HCT116 (cell line): ENCODE data around the gene BMP7. TPM values are rescaled to one million over a fixed set of nuclear protein-coding genes. Genes with fewer than 3 reads are reported as not detected.

ENCODE experiments used
- ATAC-seq: fragments of 200-7000 bp; cut with Tn5 transposase; 2 replicates; pipeline ENCODE4 v1.9.1; 2020; ENCODE audit warnings: mild to moderate bottlenecking, moderate library complexity
- BruUV-seq: library from RNA; stranded (reverse); fragments of 400-500 nt; replicated peaks from 2 replicates; lab custom pipeline; 2021; lab: Mats Ljungman, UMichigan
- CTCF ChIA-PET: fragments of 300-600 bp; sonication (Branson Sonifier 250); formaldehyde crosslinking; loops from one replicate; lab custom pipeline; 2021; ENCODE audit warnings: antibody characterized with exemption; lab: Charles Lee
- POLR2A ChIA-PET: fragments of 300-600, 350-600 bp; sonication (Branson Sonifier 250); formaldehyde crosslinking; loops from one replicate; lab custom pipeline; 2021; ENCODE audit warnings: antibody characterized with exemption; lab: Charles Lee
- RAD21 ChIA-PET, 2 experiments: fragments of 300-600 bp; sonication (Branson Sonifier 250); formaldehyde crosslinking; loops; one replicate each; lab custom pipeline; 2023; ENCODE audit warnings: low total read pairs in 2 of 2; ENCODE audit not compliant: uncharacterized antibody in 2 of 2, unreplicated experiment in 2 of 2, low non-redundant PET in 1 of 2; lab: Charles Lee
- DNase-seq: peaks from one replicate; pipeline ENCODE4 v3.0.0-alpha.2; 2010; ENCODE audit warnings: low read depth, low spot score
- H2AFZ ChIP-seq: fragments of 200-600 bp; shearing (Covaris generic), sonication (generic); 2 replicates; pipeline ENCODE4 v1.6.1; 2017; ENCODE audit warnings: low read depth, mixed run types, mixed read lengths, antibody characterized with exemption, low read length; ENCODE audit not compliant: poor library complexity, severe bottlenecking
- H3K27ac ChIP-seq: 2 replicates; pipeline ENCODE4 v1.5.1; 2012; ENCODE audit warnings: low read depth, low read length
- H3K27me3 ChIP-seq: fragments of 200-600 bp; sonication (generic); 2 replicates; pipeline ENCODE4 v1.6.1; 2016; ENCODE audit warnings: mixed run types, low read length, mixed read lengths; ENCODE audit not compliant: insufficient read depth
- H3K36me3 ChIP-seq, 2 experiments: fragments of 200-500 bp in 1 of 2; fragments of 200-600 bp in 1 of 2; sonication (Bioruptor generic) in 1 of 2; sonication (generic) in 1 of 2; 2 replicates each; pipeline versions ENCODE4 v1.5.1 to v1.6.1; 2014 to 2016; ENCODE audit warnings: low read length in 2 of 2, inconsistent platforms in 1 of 2, mixed read lengths in 1 of 2, mixed run types in 1 of 2; ENCODE audit not compliant: insufficient read depth in 2 of 2, control insufficient read depth in 1 of 2
- H3K4me1 ChIP-seq, 2 experiments: fragments of 200-600 bp in 1 of 2; sonication (generic) in 1 of 2; 2 replicates each; pipeline versions ENCODE4 v1.5.1 to v1.6.1; 2012 to 2017; ENCODE audit warnings: low read length in 2 of 2, inconsistent platforms in 1 of 2, mild to moderate bottlenecking in 1 of 2, mixed read lengths in 1 of 2, mixed run types in 1 of 2, moderate library complexity in 1 of 2; ENCODE audit not compliant: insufficient read depth in 2 of 2, control insufficient read depth in 1 of 2
- H3K4me2 ChIP-seq: fragments of 200-600 bp; sonication (generic); 2 replicates; pipeline ENCODE4 v1.6.1; 2017; ENCODE audit warnings: mixed run types, low read length, mixed read lengths
- H3K4me3 ChIP-seq, 2 experiments: fragments of 200-600 bp in 1 of 2; sonication (generic) in 1 of 2; replicated peaks in 1 of 2; 2 replicates each; pipeline ENCODE4 v1.5.1; 2011 to 2016; ENCODE audit warnings: low read length in 2 of 2, control low read depth in 1 of 2, low read depth in 1 of 2, mild to moderate bottlenecking in 1 of 2, mixed read lengths in 1 of 2, mixed run types in 1 of 2
- H3K79me2 ChIP-seq: fragments of 200-600 bp; sonication (generic); 2 replicates; pipeline ENCODE4 v1.6.1; 2017; ENCODE audit warnings: mild to moderate bottlenecking, mixed run types, low read length, moderate library complexity, mixed read lengths; ENCODE audit not compliant: insufficient read depth
- H3K9ac ChIP-seq: fragments of 200-600 bp; sonication (generic); 2 replicates; pipeline ENCODE4 v1.6.1; 2016; ENCODE audit warnings: low read length, mixed read lengths
- H3K9me2 ChIP-seq: fragments of 200-600 bp; sonication (generic), shearing (Covaris generic); 2 replicates; pipeline ENCODE4 v1.6.1; 2017; ENCODE audit warnings: mixed run types, mild to moderate bottlenecking, moderate library complexity; ENCODE audit not compliant: insufficient read depth
- H3K9me3 ChIP-seq, 2 experiments: fragments of 200-500 bp in 1 of 2; fragments of 200-600 bp in 1 of 2; sonication (Bioruptor generic) in 1 of 2; sonication (generic) in 1 of 2; 2 replicates each; pipeline ENCODE4 v1.6.1; 2014 to 2017; ENCODE audit warnings: low read length in 2 of 2, mixed read lengths in 2 of 2, inconsistent platforms in 1 of 2, low read depth in 1 of 2, mild to moderate bottlenecking in 1 of 2, mixed run types in 1 of 2, moderate library complexity in 1 of 2; ENCODE audit not compliant: control insufficient read depth in 1 of 2, insufficient read depth in 1 of 2
- H4K20me1 ChIP-seq: fragments of 200-600 bp; sonication (generic), shearing (Covaris generic); 2 replicates; pipeline ENCODE4 v1.6.1; 2017; ENCODE audit warnings: mixed run types, mild to moderate bottlenecking, moderate library complexity; ENCODE audit not compliant: insufficient read depth
- ATF3 ChIP-seq: IDR thresholded peaks from 2 replicates; pipeline ENCODE4 v1.6.1; 2012
- CBX3 ChIP-seq: IDR thresholded peaks from 2 replicates; pipeline ENCODE4 v1.6.1; 2012; ENCODE audit warnings: low read depth
- EZH2 ChIP-seq: fragments of 200-600 bp; sonication (generic); IDR thresholded peaks from 2 replicates; pipeline ENCODE4 v1.6.1; 2017; ENCODE audit warnings: antibody characterized with exemption, mixed run types
- JUND ChIP-seq: IDR thresholded peaks from 2 replicates; pipeline ENCODE4 v1.6.1; 2012
- POLR2A ChIP-seq: IDR thresholded peaks from 2 replicates; pipeline ENCODE4 v1.7.0; 2011; ENCODE audit warnings: borderline replicate concordance; ENCODE audit not compliant: insufficient read depth, insufficient read length; ENCODE audit errors: extremely low read depth
- POLR2AphosphoS5 ChIP-seq: IDR thresholded peaks from 2 replicates; pipeline ENCODE4 v1.6.1; 2011; ENCODE audit warnings: mild to moderate bottlenecking, low read depth, low read length, moderate library complexity
- RAD21 ChIP-seq: IDR thresholded peaks from 2 replicates; pipeline ENCODE4 v1.6.1; 2012; ENCODE audit warnings: low read depth, mild to moderate bottlenecking
- REST ChIP-seq: IDR thresholded peaks from 2 replicates; pipeline ENCODE4 v1.6.1; 2012; ENCODE audit warnings: low read depth
- SIN3A ChIP-seq: IDR thresholded peaks from 2 replicates; pipeline ENCODE4 v1.6.1; 2012; ENCODE audit warnings: low read depth
- SP1 ChIP-seq: IDR thresholded peaks from 2 replicates; pipeline ENCODE4 v1.6.1; 2012; ENCODE audit warnings: low read depth
- ZBTB33 ChIP-seq: IDR thresholded peaks from 2 replicates; pipeline ENCODE4 v1.6.1; 2011; ENCODE audit warnings: mild to moderate bottlenecking, low read length, moderate library complexity; ENCODE audit not compliant: insufficient replicate concordance; ENCODE audit errors: extremely low read depth
- intact Hi-C: fragments of 100-400 bp; cut with micrococcal nuclease; formaldehyde crosslinking; loops from 2 replicates; pipeline ENCODE4 v1.10.0; 2022
- total RNA-seq: library from RNA; stranded (reverse); gene quantifications from one replicate; pipeline ENCODE4 v1.2.1, GENCODE V29; 2021; ENCODE audit not compliant: unreplicated experiment
- TF ChIP-seq, protein P1 (sequence below): IDR thresholded peaks from 2 replicates; pipeline ENCODE4 v1.6.1; 2012

The BMP7 gene
- total RNA-seq, 1 experiment from 2014 or later = 7.0 TPM

- intact Hi-C loops = no loop called here
- POLR2A ChIA-PET = no interaction called here
- Histone ChIP-seq H3K9ac (no peak overlapping the region), H3K4me1 (peaks cover 0 to 9% of the 10 kb centered on the region in 2 experiments; a peak in 2 of 4 replicates), H3K9me2 (no peaks in the 10 kb centered on the region), H3K4me2 (no peak overlapping the region), H3K9me3 (no peaks in the 10 kb centered on the region), H2AFZ (no peak overlapping the region), H4K20me1 (no peaks in the 10 kb centered on the region), H3K27ac (no peak overlapping the region), H3K36me3 (no peaks in the 10 kb centered on the region), H3K4me3 (no peak overlapping the region), H3K27me3 (no peaks in the 10 kb centered on the region), H3K79me2 (no peaks in the 10 kb centered on the region)
- TF ChIP-seq JUND (no peak), CBX3 (no peak), SP1 (no peak), SIN3A (no peak), ATF3 (no peak), ZBTB33 (no peak), REST (no peak), RAD21 (no peak), EZH2 (no peak), POLR2AphosphoS5 (no peak), POLR2A (no peak)
- TF ChIP-seq, protein P1, sequence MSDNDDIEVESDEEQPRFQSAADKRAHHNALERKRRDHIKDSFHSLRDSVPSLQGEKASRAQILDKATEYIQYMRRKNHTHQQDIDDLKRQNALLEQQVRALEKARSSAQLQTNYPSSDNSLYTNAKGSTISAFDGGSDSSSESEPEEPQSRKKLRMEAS = no peak
- RAD21 ChIA-PET = no interaction called here
- DNase-seq (no peak), ATAC-seq (no peak)
- BruUV-seq = no TSS peak
- CTCF ChIA-PET = interaction anchor here (1.4 kb wide), 1 partner anchor 80 kb away, joined by 5 read pairs; no protein-coding TSS in a partner anchor
Measured at GRCh38 chr20:57252559-57253162, 13.8 kb downstream of the BMP7 start.
